NCI-H748 (cell line): ENCODE measurements around the gene DUSP14.

ENCODE experiments used
- DNase-seq: peaks from one replicate; lab custom pipeline; 2025; ENCODE audit not compliant: unreplicated experiment; lab: John Stamatoyannopoulos, UW

The DUSP14 gene

GRCh38 chr17:37512442-37513068 lies 22.9 kb downstream of the DUSP14 start:
- DNase-seq = no peak

- DNase-seq = no peak
Observed at GRCh38 chr17:37513711-37514110, 24.0 kb downstream of the DUSP14 start.

- peak; percentile 46 for DNase-seq
Observed at GRCh38 chr17:37516127-37516571, 26.5 kb downstream of the DUSP14 start.

- DNase-seq = no peak
Observed at GRCh38 chr17:37517881-37518280, 28.2 kb downstream of the DUSP14 start.

- DNase-seq = no peak
Observed at GRCh38 chr17:37518826-37519225, 29.1 kb downstream of the DUSP14 start.

- DNase-seq = no peak
Observed at GRCh38 chr17:37519251-37519985, 29.7 kb downstream of the DUSP14 start.

- no peak for DNase-seq
Observed at GRCh38 chr17:37520174-37520573, 30.5 kb downstream of the DUSP14 start.

GRCh38 chr17:37521821-37522220 lies 32.1 kb downstream of the DUSP14 start:
- no peak for DNase-seq

GRCh38 chr17:37523715-37524219 lies 34.1 kb downstream of the DUSP14 start:
- no peak for DNase-seq

GRCh38 chr17:37527249-37527851 lies 37.7 kb downstream of the DUSP14 start:
- DNase-seq = peak; percentile 51

- no peak for DNase-seq
Observed at GRCh38 chr17:37530420-37530819, 40.7 kb downstream of the DUSP14 start.

- no peak for DNase-seq
Observed at GRCh38 chr17:37532756-37533155, 43.1 kb downstream of the DUSP14 start.

- no peak for DNase-seq
Observed at GRCh38 chr17:37535906-37536305, 46.2 kb downstream of the DUSP14 start.

- no peak for DNase-seq
Observed at GRCh38 chr17:37538981-37539659, 49.4 kb downstream of the DUSP14 start.

GRCh38 chr17:37541880-37542660 lies 52.4 kb downstream of the DUSP14 start:
- DNase-seq = no peak

GRCh38 chr17:37543637-37544052 lies 54.0 kb downstream of the DUSP14 start:
- DNase-seq = no peak

- no peak for DNase-seq
Observed at GRCh38 chr17:37545486-37545885, 55.8 kb downstream of the DUSP14 start.

- no peak for DNase-seq
Observed at GRCh38 chr17:37546302-37546701, 56.6 kb downstream of the DUSP14 start.

- DNase-seq = no peak
Observed at GRCh38 chr17:37547986-37548385, 58.3 kb downstream of the DUSP14 start.

- no peak for DNase-seq
Observed at GRCh38 chr17:37551788-37552187, 62.1 kb downstream of the DUSP14 start.
